Large intestine (tissue), 3 donors: Measurements from ENCODE around the gene TNNI3. TPM values are rescaled to one million over a fixed set of nuclear protein-coding genes. Genes with fewer than 3 reads are reported as not detected.
"Not testable (repeated sequence)": the region's sequence is repeated elsewhere in the genome, so short reads cannot be mapped to it uniquely, and the experiment has no call there.

Experiments
- DNase-seq, 2 donors: peaks; one replicate each; pipeline versions ENCODE4 v3.0.0 to v3.0.0-alpha.2; 2013
- H3K27ac ChIP-seq: one replicate; pipeline ENCODE4 v1.5.1; 2013; ENCODE audit warnings: low read length
- H3K27me3 ChIP-seq: 2 replicates; pipeline ENCODE4 v1.6.1; 2013; ENCODE audit warnings: low read length; ENCODE audit not compliant: control insufficient read depth, insufficient read depth
- H3K36me3 ChIP-seq: 2 replicates; pipeline ENCODE4 v1.6.1; 2013; ENCODE audit warnings: low read length; ENCODE audit not compliant: control insufficient read depth, insufficient read depth
- H3K4me1 ChIP-seq: one replicate; pipeline ENCODE4 v1.6.1; 2013; ENCODE audit warnings: low read length; ENCODE audit not compliant: control insufficient read depth, insufficient read depth
- H3K4me3 ChIP-seq: one replicate; pipeline ENCODE4 v1.5.1; 2013; ENCODE audit warnings: low read length
- H3K9me3 ChIP-seq: one replicate; pipeline ENCODE4 v1.6.1; 2013; ENCODE audit warnings: mild to moderate bottlenecking, low read depth, low read length, moderate library complexity; ENCODE audit not compliant: control insufficient read depth
- WGBS: methylation state at CpG from one replicate; pipeline ENCODE4 v1.1.5; 2013; ENCODE audit warnings: low lambda C conversion rate; ENCODE audit not compliant: insufficient coverage; 5-methylcytosine and 5-hydroxymethylcytosine counted together
- polyA plus RNA-seq: library from polyadenylated mRNA; unstranded; fragments of 120-200 nt; gene quantifications from one replicate; pipeline ENCODE4 v1.2.1, GENCODE V29; 2013

TNNI3 gene
- polyA plus RNA-seq, 1 donor, result 0.88 TPM

DNA sequence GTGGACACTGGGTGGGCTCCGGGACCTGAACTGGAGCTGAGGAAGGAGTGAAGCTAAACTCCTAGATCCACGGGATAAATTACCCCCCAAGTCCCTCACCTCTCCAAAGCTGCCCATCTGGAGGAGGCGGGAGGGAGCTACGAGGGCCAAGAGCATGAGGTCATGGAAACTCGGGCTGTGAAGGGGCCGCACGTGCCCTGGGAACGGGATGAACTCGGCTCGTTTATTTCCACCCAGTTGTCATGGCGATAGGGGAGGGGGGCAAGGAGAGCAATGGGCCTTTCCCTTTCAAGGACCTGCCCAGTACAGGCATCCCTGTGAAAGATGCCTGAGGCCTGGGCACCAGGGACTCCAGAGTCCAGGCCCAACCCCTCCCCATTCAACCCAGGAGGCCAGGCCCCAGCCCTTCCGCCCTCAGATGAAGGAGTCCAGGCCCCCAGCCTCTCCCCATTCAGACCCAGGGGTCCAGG lies 43.9 kb downstream of the TNNI3 start:
- DNase-seq, result peak; percentile 85 to 89
- Histone ChIP-seq H3K4me1 (peaks cover 35% of the 10 kb centered on the region), H3K4me3 (no peak overlapping the region), H3K27ac (peak overlapping the region; percentile 69), H3K36me3 (peaks cover 30% of the 10 kb centered on the region), H3K9me3 (no peaks in the 10 kb centered on the region), H3K27me3 (no peaks in the 10 kb centered on the region)
- no CpG with 5 or more reads among the region's 12 CpGs for WGBS

DNA sequence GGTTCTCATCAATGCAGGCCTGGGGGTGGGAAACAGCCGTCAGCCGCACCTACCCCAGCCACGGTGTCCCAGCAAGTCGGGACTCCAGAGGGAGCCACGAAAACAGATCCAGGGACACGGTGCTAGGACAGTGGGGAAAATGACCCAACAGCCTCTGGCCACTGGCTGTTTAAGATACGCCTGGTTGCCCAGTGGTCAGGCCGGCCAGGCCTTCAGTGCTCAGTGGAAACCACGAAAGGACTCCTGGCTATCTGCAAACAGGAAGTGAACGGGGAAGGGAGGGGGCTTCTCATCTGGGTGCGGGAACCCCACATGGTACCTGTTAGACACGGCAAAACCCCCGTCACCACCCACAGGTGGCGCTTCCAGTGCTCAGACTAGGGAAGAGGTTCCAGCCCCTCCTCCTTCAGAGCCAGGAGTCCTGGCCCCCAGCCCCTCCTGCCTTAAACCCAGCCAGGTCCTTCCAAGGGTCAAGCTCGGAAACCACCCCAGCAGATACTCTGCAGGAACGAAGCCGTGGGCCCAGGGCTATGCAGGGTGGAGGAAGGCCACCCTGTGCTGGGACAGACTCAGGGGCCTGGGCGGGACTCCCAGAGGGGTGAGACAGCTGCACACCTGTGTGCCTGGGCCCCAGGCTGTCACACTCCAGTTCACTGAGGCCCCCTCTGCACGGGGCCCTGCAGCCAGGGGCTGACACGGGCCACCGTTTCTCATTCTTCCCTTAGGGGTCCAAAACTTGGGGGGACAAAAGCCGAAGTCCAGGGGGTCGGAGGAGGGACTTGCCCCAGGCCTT lies 44.6 kb downstream of the TNNI3 start:
- H3K27ac ChIP-seq, result peak overlapping the region; percentile 69
- peaks cover 30% of the 10 kb centered on the region for H3K36me3 ChIP-seq
- no CpG with 5 or more reads among the region's 23 CpGs for WGBS
- H3K9me3 ChIP-seq, result no peaks in the 10 kb centered on the region
- no peaks in the 10 kb centered on the region for H3K27me3 ChIP-seq
- H3K4me1 ChIP-seq, result peaks cover 28% of the 10 kb centered on the region
- H3K4me3 ChIP-seq, result no peak overlapping the region
- DNase-seq, result no peak

DNA sequence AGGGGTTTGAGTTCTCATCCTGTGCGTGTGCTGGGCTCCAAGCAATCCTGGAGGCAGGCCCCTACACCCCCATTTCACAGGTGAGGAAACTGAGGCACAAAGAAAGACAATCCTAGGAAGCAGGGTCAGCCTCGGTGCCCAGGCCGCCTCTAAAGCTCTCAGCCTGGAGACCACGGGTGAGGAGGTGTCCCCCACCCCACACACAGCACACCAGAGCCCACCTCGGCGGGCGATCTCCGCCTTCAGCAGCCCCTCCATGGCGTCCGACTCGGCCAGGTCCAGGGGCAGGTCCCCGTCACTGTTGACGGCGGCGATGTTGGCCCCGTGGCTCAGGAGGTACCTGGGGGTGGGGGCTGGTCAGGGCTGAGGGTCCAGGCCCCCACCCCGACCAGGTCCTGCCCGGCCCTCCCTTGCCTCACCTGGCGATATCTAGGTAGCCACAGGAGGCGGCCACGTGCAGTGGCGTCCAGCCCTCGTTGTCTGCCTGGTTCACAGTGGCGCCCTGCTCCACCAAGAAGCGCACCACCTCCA lies 45.2 kb downstream of the TNNI3 start:
- H3K27ac ChIP-seq, result no peak overlapping the region
- H3K9me3 ChIP-seq, result no peaks in the 10 kb centered on the region
- no CpG with 5 or more reads among the region's 25 CpGs for WGBS
- H3K4me3 ChIP-seq, result no peak overlapping the region
- peaks cover 28% of the 10 kb centered on the region for H3K4me1 ChIP-seq
- no peaks in the 10 kb centered on the region for H3K27me3 ChIP-seq
- no peak for DNase-seq
- peaks cover 30% of the 10 kb centered on the region for H3K36me3 ChIP-seq

DNA sequence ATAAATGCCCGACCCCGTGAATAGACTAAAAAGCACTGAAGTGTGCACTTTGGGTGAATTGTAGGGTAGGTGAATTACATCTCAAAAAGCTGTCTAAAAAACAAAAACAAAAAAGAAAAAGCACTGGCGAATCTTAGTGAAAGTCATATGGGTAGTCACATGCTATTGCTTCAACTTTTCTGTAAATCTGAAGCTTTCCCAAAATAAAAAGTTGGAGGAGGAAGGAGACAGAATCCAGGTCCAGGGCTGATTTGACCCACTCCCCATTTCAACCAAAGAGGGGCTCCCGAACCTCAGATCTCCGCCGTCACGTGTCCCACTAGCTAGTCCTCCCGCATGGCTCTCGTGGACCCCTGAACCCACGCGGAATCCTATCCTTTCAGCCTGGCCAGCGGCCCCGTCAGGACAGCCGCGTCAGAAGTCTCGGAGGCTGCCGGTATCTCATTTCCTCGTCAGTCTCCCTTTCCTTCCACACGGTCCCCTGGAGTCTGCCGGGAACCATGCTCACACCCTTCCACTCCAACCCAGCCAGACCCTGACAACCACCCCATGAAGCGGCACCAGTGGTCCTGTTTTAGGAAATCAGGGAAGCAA lies 46.2 kb downstream of the TNNI3 start:
- H3K27ac ChIP-seq, result no peak overlapping the region
- H3K4me1 ChIP-seq, result peaks cover 28% of the 10 kb centered on the region
- WGBS, result 100% methylated on average over 1 of the region's 21 CpGs
- peaks cover 36% of the 10 kb centered on the region for H3K36me3 ChIP-seq
- no peaks in the 10 kb centered on the region for H3K9me3 ChIP-seq
- no peaks in the 10 kb centered on the region for H3K27me3 ChIP-seq
- DNase-seq, result no peak
- no peak overlapping the region for H3K4me3 ChIP-seq

DNA sequence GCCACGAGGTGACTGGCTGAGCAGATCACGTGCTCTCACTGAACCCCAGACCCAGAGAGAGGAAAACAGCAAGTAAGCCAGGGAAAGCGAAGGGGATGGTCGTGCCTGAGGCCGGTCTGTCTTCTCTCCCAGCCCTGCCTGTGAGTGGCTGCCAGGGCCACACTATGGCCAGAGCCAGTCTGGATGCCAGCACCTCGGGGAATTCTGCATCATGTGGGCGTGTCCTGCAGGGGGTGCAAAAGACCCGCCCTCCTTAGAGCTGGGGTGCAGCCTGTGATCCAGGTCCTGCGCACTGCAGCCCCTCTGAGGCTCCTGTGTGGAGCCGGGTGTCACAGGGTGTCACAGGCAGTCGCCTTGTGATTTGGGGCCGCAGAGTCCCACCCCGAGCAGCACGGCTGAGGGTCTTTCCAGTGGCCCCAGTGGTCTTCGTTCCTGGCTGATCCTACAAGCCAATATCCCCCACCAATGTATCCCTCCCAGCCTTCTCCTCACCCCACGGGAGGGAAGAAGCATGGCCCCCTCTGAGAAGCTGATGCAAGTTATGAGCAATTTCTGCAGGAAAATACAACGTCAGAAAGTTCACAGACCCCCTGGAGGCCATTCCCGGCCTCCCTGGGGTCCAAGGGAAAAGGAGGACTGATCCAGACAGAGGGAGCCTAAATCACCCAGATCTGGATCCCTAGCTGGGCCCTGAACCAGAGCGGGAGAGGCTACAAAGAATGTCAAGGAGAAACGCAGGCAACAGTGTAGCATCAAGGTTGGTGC lies 47.8 kb downstream of the TNNI3 start:
- H3K4me3 ChIP-seq, result no peak overlapping the region
- no peaks in the 10 kb centered on the region for H3K27me3 ChIP-seq
- no peak for DNase-seq
- WGBS, result no CpG with 5 or more reads among the region's 20 CpGs
- H3K36me3 ChIP-seq, result peaks cover 37% of the 10 kb centered on the region
- H3K9me3 ChIP-seq, result no peaks in the 10 kb centered on the region
- H3K4me1 ChIP-seq, result peaks cover 18% of the 10 kb centered on the region
- H3K27ac ChIP-seq, result no peak overlapping the region

DNA sequence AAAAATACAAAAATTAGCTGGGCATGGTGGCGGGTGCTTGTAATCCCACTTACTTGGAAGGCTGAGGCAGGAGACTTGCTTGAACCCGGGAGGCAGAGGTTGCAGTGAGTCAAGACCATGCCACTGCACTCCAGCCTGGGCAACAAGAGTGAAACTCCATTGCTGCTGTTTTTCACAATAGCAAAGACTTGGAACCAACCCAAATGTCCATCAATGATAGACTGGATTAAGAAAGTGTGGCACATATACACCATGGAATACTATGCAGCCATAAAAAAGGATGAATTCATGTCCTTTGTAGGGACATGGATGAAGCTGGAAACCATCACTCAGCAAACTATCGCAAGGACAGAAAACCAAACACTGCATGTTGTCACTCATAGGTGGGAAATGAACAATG lies 50.3 kb downstream of the TNNI3 start:
- H3K27me3 ChIP-seq, H3K9me3 ChIP-seq, H3K4me1 ChIP-seq, DNase-seq, H3K27ac ChIP-seq, H3K4me3 ChIP-seq: not testable (repeated sequence)
- no CpG with 5 or more reads among the region's 3 CpGs for WGBS
- H3K36me3 ChIP-seq, result peaks cover 42% of the 10 kb centered on the region

DNA sequence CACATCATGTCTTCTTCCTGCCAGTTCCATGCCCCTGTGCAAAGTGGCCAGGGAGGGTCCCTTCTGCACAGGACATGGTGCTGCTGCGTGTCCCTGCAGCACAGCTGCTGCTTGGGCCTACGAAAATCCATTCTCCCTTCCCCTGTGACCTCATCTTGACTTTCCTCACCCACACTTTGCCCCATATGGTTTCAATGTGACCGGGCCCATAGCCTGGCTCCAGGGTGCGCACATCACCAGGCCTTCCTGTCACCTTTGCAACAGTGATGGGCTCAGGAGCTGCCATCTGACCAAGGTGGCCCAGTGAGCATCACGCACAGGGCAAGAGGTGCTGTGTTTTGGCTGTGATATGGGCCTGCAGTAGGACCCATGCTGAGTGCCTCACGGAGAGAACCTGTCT lies 50.9 kb downstream of the TNNI3 start:
- DNase-seq, result no peak
- H3K27me3 ChIP-seq, result no peaks in the 10 kb centered on the region
- peaks cover 5% of the 10 kb centered on the region for H3K9me3 ChIP-seq
- no peak overlapping the region for H3K27ac ChIP-seq
- peaks cover 41% of the 10 kb centered on the region for H3K36me3 ChIP-seq
- no peaks in the 10 kb centered on the region for H3K4me1 ChIP-seq
- no CpG with 5 or more reads among the region's 6 CpGs for WGBS
- no peak overlapping the region for H3K4me3 ChIP-seq

DNA sequence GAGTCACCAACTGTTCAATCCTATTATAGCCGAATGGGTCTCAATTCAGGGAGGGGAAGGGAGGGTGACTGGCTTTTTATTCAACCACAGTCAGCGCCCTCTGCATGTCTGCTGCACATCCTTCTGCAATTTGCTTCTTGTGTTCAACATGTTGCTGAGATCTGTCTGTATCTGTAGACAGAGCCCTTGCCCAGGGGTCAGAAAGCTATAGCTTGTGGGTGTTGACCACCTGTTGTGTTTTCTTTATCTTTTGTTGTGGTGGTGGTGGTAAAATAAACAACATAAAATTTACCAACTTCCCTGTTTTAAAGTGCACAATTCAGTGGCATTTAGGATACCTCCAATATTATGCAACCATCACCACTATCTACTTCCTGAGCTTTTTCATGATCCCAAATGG lies 52.3 kb downstream of the TNNI3 start:
- H3K4me1 ChIP-seq, result no peaks in the 10 kb centered on the region
- H3K36me3 ChIP-seq, result peaks cover 41% of the 10 kb centered on the region
- H3K27ac ChIP-seq, result no peak overlapping the region
- H3K4me3 ChIP-seq, result no peak overlapping the region
- H3K9me3 ChIP-seq, result peaks cover 5% of the 10 kb centered on the region
- WGBS, result no CpG with 5 or more reads among the region's 2 CpGs
- no peaks in the 10 kb centered on the region for H3K27me3 ChIP-seq
- DNase-seq, result no peak

DNA sequence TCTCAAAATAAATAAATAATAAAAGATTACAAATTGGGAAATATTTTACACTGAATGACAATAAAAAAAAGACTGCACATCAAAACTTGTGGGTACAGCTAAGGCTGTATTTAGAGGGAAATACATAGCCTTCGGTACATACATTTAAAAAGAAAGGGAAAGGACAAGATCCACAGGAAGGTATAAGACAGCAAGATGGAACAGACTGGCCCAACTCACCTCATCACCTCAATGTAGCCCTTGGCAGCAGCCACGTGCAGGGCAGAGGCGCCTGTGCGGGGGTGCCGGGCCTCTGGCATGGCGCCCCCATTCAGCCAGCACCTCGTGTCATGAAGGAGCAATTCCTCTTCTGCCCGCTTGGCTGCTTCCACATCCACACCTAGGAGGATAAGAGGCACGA lies 54.3 kb downstream of the TNNI3 start:
- DNase-seq, result no peak
- Histone ChIP-seq H3K36me3 (peaks cover 44% of the 10 kb centered on the region), H3K4me3 (no peak overlapping the region), H3K27me3 (no peaks in the 10 kb centered on the region), H3K4me1 (no peaks in the 10 kb centered on the region), H3K9me3 (peaks cover 5% of the 10 kb centered on the region), H3K27ac (no peak overlapping the region)
- WGBS, result no CpG with 5 or more reads among the region's 9 CpGs
